ENCODE results near the gene AMBP.
A peak's percentile ranks its signal among the peaks of the same experiment; 100 is the strongest.
"Not testable (repeated sequence)": the region's sequence is repeated elsewhere in the genome, so short reads cannot be mapped to it uniquely, and the experiment has no call there.

Gene AMBP

GRCh38 chr9:114092336-114092735, 14.2 kb upstream of the AMBP start:
- no peak for DNase-seq (ENCODE audit: low read depth, low spot score)

DNA sequence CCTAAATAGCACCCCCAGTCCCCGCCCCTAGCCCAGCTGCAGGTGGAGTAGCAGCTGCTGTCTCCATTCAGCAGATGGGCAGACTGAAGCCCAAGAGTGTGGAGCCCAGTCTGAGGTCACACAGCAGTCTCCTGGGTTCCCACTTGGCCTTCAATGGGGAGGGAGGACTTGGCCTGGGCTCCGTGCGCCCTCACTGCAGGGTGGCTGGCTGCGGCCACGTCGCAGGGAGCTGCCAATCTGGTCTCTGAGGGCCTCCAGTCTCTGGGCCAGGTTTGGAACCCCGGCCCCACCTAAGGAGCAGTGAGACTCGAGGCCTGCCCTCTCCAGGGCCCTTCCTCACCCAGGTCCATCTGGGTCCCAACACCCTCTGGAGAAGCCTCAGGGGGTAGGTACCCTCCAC, 13.6 kb upstream of the AMBP start:
- DNase-seq (ENCODE audit: low read depth, low spot score) = no peak

DNA sequence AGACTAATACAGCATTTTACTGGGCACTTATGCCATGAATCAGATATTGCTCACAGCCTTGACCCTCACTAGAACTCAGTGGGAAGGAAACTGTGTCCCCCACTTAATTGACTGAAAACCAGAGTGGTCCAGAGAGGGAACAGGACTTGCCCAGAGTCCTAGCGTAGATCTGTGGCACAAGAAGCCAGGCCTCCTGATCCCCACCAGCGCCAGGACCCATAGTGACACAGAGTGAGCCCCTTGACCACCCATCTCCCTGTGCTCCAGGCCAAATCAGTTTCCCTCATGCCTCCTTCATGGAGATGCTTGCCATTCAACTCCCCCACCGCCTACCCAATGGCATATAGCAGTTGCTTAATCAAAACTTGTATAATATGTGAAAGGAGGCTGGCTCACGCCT, 12.7 kb upstream of the AMBP start:
- no peak for DNase-seq (ENCODE audit: low read depth, low spot score)

- no peak for DNase-seq (ENCODE audit: low read depth, low spot score)
Measured at GRCh38 chr9:114089206-114089840, 11.2 kb upstream of the AMBP start.

GRCh38 chr9:114088571-114089170, 10.6 kb upstream of the AMBP start:
- DNase-seq (ENCODE audit: low read depth, low spot score) = no peak

DNA sequence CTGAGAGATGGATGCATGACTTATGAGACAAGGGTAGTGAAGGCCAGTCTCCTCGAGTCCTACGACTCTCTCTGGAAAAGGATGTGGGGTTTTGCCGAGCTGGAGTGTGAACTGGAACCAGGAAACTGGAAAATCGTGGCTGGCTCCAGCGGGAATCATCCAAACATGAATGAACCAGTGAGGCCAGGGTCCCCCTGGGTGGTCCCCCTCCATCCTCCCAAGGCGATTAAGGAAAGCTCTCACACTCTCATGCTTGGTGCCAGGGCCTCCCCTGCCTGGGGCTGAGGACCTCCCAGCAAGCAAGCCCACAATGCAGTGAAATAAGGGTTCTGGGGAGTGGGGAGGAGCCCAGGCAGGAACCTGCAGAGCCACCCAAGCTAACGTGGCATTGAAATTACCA, 9.6 kb upstream of the AMBP start:
- DNase-seq (ENCODE audit: low read depth, low spot score) = no peak

- DNase-seq (ENCODE audit: low read depth, low spot score) = no peak
Measured at GRCh38 chr9:114086607-114087006, 8.5 kb upstream of the AMBP start.

GRCh38 chr9:114086009-114086408, 7.9 kb upstream of the AMBP start:
- no peak for DNase-seq (ENCODE audit: low read depth, low spot score)

DNA sequence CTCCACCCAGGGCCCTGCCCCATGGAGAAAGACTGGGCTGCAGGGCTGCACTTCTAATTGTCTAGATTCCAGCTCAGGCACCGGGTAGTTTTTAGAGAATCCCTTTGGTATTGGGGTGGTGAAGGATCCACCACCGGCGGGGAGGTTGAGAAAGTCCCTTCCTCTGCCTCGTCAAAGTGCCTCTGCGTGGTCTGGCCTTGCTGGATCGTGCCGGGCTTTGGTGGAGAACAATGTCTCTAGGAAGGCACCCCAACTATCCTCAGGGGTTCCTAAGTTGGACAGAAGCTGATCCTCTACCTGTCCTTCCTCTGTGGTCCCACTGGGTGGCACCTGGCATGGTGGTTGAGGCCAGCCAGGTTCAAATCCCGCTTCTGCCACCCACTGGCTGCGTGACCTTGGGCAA, 7.3 kb upstream of the AMBP start:
- no peak for DNase-seq (ENCODE audit: low read depth, low spot score)

DNA sequence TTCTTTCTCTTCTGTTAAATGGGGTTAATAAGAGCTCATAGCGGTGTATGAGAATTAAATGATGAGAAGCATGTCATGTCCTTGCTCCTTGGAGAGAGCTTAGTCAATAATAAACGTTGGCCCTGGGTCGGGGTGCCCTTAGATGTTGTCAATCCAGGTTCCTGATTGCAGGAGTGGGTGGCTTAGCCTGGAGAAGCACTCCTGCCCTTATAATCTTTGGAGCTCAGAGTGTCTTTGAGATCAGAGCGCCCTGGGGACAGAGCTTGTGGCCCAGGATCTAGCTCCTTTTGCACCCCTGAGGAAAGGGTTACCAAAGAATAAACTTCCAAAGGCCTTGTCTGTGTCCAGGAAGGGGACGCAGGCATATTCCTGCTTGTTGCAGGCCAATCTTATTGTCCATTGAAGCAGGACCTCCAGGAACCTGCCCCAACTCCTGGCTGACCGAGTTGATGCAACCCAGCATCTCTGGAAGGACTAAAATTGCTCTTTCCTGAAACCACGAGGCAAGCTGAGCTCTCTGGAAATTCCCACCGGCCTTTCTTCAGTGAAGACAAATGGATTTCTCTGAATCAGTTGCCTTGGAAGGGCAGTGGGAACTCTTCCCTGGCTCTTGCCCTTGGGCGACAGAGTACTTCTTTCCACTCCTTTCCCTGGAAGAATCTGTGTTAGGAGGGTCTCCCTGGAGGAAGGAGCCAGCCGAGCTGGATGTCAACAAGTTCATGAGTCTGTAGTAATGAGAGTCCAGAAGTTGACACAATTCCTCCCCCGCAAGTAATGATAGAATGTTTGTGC, 6.4 kb upstream of the AMBP start:
- DNase-seq (ENCODE audit: low read depth, low spot score) = no peak

DNA sequence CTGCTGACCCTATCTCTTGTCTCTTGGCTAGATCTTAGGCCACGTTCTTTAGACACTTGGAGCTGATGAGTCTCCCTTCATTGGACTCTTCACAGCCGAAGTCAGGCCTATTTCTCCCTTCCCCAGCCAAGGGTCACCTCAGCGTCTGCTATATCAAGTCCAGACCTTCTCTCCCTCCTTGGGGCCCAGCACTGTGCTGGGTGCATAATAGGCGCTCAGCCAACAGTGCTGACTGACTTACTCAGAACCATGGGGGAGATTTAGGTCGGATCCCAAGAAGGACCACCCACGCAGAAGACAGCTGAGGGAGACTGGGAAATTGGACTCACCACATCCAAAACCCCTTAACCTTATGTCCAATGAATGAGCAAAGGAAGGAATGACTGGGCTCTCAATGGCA, 5.6 kb upstream of the AMBP start:
- no peak for DNase-seq (ENCODE audit: low read depth, low spot score)

DNA sequence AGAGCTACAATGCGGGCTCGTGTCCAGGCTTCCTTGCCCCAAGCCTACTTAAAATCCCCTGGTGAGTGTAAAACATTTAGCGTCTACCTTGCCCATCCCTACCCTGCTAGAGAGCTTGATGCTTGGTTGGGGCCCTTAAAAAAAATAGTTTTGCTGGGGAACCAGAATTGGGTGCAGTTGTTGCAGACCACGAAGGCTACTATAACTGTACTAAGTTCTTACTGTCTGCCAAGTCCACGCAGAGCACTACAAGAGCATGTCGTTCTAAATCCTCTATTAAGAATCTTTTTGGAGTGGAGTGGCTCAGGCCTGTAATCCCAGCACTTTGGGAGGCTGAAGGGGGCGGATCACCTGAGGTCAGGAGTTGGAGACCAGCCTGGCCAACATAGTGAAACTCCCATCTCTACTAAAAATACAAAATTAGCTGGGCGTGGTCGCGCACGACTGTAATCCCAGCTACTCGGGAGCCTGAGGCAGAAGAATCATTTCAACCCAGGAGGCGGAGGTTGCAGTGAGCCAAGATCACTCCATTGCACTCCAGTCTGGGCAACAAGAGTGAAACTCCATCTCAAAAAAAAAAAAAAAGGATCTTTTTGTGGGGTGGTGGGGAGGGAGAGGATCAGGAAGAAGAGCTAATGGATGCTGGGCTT, 4.8 kb upstream of the AMBP start:
- DNase-seq (ENCODE audit: low read depth, low spot score) = not testable (repeated sequence)

GRCh38 chr9:114082017-114082762, 4.1 kb upstream of the AMBP start:
- peak; percentile 88 for DNase-seq (ENCODE audit: low read depth, low spot score)

GRCh38 chr9:114081441-114082016, 3.4 kb upstream of the AMBP start:
- no peak for DNase-seq (ENCODE audit: low read depth, low spot score)

- DNase-seq (ENCODE audit: low read depth, low spot score) = no peak
Measured at GRCh38 chr9:114080773-114081440, 2.8 kb upstream of the AMBP start.

DNA sequence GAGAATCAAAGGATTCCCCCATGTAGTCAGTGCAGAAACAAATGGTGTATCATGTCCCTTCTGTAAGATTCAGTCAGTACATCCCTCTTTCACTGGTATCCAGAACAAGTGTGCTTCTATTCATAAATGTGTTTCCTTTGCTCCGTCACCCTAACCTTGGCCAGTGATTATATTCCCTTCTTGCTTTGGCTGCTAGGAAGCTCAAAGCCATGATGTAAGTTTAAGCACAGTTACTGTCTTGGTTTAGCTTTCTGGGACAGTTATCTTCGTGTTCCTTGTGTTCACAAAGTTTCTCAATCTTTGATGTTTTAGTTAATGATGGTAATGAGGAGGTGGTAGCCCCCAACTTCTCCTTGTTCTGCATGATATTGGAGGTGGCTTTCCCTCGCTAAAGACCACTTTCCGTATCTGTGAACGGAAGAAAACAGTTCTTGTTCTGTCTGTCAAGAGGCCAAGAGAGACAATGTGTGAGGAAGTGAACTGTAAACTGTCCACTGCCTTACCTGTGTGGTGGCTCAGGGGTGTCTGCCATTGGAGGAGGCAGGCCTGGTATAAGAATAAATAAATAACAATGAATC, 2.2 kb upstream of the AMBP start:
- DNase-seq (ENCODE audit: low read depth, low spot score) = no peak

GRCh38 chr9:114078781-114079156, 669 bp upstream of the AMBP start:
- no peak for DNase-seq (ENCODE audit: low read depth, low spot score)

DNA sequence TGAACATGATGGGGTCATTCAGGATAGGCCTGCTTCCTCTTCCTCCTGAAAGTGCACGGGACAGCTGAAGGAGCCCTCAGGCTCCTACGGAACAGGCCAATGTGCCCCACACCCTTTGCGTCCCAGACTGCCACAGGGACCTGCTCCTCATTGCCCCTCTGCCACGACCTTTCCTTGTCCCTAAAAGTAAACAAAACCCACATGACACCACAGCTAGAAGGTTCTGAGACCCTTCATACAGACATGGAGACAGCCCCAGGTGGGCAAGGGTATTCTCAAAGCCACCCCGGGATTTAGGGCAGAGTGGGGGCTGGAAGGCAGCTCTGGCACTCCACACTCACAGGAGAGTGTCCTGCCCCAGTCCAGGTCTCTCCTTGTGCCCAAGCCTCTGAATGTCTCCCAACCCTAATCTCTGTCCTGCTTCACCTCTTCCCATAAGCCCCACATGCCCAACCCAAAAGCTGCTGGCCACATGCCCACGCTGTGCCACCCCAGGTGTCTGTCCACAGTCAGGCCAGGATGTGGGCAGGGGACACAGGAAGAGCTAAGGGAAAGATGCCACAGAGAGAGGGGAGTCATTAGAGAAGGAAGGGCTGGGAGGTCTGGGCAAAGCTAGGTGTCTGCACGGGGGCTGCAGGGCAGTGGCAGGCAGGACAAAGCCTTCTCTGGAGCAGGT, 800 bp downstream of the AMBP start:
- no peak for DNase-seq (ENCODE audit: low read depth, low spot score)

GRCh38 chr9:114076237-114077161, 1.6 kb downstream of the AMBP start:
- no peak for DNase-seq (ENCODE audit: low read depth, low spot score)
